KOPT-K1 (cell line): ENCODE data around the gene BCL2L11.

Source experiments
- H3K27ac ChIP-seq: fragments of 200-600 bp; sonication (generic); 2 replicates; pipeline ENCODE4 v1.5.1; 2016; ENCODE audit warnings: antibody characterized with exemption, mild to moderate bottlenecking, low read depth, low read length; ENCODE audit not compliant: poor library complexity, severe bottlenecking
- H3K36me3 ChIP-seq: fragments of 200-600 bp; sonication (generic); 2 replicates; pipeline ENCODE4 v1.5.1; 2017; ENCODE audit warnings: antibody characterized with exemption, mild to moderate bottlenecking, low read length, moderate library complexity; ENCODE audit not compliant: insufficient read depth
- H3K9me3 ChIP-seq: fragments of 200-600 bp; sonication (generic); 2 replicates; pipeline ENCODE4 v1.5.1; 2017; ENCODE audit warnings: antibody characterized with exemption, low read length, mild to moderate bottlenecking; ENCODE audit not compliant: insufficient read depth, poor library complexity, severe bottlenecking

The BCL2L11 gene

DNA sequence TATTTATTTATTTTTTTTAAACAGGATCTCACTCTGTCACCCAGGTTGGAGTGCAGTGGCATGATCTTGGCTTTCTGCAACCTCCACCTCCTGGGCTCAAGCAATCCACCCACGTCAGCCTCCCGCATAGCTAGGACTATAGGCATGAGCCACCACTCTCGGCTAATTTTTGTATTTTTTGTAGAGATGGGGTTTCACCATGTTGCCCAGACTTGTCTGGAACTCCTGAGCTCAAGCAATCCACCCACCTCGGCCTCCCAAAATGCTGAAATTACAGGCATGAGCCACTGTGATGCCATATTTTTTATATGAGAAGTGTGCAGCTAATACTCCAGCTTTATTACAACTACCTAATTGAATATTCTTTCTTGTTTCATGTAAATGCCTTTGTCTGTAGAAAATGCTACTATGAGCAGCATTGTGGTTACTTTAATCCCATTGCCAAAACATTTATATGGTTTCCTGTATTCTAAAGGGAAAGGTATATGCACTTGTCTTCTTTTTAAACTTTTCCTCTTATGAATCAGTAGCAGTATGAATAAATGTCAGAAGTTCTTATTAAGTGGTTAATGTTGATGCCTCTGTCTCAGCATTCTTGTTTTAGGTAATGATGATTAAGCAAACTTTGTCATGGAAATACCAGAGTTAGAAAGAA, 9.5 kb upstream of the BCL2L11 start:
- Histone ChIP-seq H3K36me3 (no peaks in the 10 kb centered on the region), H3K27ac (no peak overlapping the region), H3K9me3 (no peaks in the 10 kb centered on the region)

DNA sequence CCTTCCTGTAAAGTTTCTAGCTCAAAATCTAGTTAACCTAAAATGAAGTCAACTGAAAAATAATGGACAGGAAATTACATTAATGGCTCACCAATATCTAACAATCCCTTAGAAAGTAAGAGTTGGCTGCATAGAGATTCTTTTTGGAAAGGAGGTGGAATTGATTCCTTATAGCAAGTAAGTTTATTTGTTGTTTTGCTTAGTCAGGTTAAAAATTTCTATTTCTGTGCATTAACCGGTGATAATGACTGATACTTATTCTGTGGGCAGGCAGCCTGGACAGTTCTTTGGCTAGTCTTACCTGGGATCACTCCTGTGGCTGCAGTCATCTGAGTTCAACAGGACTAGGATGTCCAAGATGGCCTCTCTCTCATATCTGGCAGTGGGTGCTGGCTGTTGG, 6.9 kb upstream of the BCL2L11 start:
- no peak overlapping the region for H3K27ac ChIP-seq
- no peaks in the 10 kb centered on the region for H3K9me3 ChIP-seq
- no peaks in the 10 kb centered on the region for H3K36me3 ChIP-seq

DNA sequence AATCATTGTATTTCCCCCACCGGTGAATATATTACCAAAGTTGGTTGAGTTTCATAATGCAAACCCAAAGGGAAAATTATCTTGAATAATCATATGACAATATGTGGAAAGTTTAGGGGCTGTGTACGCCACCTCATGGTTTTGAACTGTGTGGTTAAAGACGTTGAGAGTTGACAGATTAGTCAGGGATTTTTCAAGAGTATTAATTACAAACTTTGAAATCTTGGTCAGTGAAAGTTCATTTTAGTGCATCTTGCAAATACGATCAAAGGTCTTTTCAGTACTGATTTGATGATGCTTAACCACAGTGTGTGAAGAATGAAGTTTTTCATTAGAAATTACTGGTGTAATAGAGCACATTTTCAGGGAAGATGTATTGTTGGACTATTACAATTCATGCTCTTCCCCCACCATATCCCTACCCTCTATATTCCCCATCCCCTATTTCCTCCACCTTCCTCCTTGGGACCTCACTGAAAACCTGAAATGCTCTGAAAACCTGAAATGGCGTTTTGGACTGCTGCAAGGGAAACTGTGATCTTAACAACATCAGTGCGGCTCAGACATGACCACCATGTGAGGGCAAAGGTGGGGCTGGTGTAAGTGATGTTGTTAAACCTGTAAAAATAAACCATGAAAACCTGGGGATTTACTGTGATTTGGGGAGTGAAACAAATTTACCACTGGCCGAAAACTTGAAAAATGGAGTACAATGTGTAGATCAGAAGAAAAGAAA, 4.5 kb upstream of the BCL2L11 start:
- no peaks in the 10 kb centered on the region for H3K36me3 ChIP-seq
- H3K27ac ChIP-seq: no peak overlapping the region
- H3K9me3 ChIP-seq: no peaks in the 10 kb centered on the region

DNA sequence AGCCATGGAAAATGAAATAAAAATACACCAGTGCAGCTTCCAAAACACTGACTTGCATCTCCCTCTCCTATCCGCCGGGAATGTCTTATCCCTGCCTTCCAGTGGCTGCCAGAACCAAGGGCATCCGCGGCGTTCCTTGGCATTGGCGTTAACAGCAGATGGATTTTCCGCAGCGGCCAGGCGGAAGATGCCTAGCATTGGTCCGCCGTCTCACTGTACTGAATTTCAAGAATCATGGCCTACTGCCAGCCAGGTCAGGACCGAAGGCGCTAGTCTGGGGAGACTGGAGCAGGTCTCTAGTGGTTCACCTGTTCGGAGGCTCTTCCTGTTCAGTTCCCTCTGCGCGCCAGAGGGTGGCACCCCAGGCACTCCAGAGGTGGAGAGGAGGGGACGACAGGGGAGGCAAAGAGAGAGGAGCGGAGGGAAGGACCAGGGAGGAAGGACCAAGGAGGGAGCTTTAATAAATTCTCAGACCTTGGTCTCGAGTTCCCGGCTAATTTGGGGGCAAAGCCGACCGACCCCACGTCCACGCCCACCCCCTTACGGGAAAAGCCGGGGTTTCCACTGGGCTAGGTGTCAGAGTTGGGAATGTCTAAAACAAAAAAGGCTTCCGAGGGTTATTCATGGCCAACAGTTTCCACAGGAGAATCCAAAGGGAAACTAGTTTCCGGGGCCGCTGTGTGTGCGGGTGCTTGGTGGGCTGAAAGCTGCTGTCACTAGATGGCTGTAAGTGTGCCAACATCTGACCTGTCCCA, 3.7 kb upstream of the BCL2L11 start:
- H3K27ac ChIP-seq: no peak overlapping the region
- no peaks in the 10 kb centered on the region for H3K9me3 ChIP-seq
- H3K36me3 ChIP-seq: no peaks in the 10 kb centered on the region

DNA sequence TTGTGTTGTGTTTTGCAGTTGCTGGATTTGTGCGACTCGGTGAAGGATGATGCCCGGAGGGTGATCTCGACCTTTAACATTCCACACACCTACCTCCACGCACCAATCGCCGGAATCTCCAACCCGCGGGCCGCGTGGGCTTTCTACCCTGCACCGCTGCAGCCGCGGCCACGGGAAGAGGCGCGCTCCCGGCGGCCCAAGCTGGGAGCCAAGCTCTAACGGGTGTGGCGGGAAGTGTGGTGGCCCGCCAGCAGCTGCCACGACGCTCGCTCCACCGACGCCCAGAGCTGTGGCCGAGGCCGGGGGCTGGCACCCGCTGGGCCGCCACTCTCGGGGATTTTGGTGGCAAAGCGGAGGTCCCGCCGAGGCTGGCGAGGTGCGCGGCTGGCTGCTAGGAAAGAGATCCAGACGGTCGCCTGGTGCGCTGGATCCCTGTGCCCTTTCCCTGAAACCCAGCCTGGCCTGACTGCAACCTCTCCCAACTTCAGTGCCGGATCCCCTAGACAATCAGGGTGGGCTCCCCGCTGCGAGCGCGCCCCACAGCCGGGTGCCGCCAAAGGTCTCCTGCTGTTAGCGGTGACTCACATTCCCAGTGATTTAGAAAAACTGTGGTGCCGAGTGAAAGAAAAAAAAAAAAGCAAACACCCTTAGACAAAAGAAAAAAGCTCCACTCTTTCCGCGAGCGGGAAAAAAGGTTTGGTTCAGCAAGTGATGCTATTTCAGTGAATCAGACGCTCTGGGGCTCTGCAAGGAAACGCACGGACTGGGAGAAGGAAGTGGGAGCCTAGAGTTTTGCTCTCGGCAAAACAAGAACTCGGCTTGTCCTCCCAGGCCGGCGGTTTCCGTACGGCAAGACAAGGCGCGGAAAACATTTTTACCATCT, 2.9 kb upstream of the BCL2L11 start:
- Histone ChIP-seq H3K36me3 (no peaks in the 10 kb centered on the region), H3K9me3 (no peaks in the 10 kb centered on the region), H3K27ac (no peak overlapping the region)

DNA sequence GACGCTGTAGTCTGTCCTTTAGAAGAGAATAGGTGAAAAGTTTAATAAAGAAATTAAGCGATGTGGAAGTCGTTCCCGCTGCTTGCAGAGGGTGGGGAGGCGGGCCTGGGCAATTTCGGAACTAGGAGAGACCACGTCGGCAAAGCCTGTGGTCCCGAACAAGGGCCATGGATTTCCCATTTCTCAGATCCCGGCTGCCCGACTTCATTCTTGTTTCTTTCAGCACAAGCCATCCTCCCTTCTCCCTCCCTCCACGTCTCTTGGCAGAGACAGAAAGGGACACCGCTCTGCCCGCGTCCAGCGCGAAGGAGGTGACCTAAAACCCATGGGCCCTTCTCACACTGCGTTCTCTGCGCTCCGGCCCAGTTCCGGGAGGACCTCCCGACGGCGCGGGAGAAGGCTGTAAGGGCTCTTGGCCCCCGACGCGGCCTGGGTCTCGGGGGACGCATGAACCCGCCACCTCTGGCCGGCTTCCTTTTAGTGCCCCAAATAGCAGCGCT, 2.2 kb upstream of the BCL2L11 start:
- Histone ChIP-seq H3K9me3 (no peaks in the 10 kb centered on the region), H3K27ac (no peak overlapping the region)

DNA sequence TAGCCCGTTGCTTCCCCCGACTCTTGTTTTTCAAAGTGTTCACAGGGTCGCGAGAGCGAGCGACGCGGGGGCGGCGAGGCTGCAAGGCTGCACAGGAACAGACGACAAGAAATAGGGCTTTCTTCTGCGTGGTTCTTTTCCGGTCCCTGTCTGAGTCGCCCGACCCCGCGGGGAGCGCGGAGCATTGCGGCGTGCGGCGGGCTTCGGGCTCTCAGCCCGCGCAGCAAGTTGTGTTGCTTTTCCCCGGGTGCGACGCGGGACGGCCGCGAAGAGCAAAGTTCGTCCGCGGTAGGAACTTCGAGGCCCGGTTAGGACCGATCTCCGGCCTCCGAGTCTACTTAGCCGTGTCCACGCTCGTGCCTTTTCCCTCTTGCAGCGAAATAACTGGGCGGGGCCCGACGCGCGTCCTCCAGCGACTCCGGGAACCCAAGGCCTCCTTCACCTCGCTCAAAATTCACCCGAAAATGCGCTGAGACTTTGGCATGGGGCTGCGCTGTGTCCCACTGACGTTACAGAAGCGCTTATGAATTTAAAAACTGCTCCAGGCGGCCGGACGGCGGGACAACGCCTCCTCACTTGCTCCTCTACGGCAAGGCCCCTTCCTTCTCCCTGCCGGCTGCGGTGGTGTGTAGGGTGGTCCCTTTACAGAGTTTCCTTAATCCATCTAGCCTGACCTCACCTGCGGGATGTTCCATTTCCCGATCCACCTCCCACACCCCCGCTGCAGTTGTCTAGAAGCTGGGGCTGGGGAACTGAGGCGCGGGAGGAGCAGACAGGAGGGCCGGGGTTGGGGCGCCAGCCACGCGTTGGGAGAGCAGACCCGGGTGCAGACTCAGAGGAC, 1.5 kb upstream of the BCL2L11 start:
- peaks cover 6% of the 10 kb centered on the region for H3K36me3 ChIP-seq
- no peaks in the 10 kb centered on the region for H3K9me3 ChIP-seq
- H3K27ac ChIP-seq: no peak overlapping the region

More for the DNA sequence above, 2.2 kb upstream of the BCL2L11 start:
- H3K36me3 ChIP-seq: no peaks in the 10 kb centered on the region

DNA sequence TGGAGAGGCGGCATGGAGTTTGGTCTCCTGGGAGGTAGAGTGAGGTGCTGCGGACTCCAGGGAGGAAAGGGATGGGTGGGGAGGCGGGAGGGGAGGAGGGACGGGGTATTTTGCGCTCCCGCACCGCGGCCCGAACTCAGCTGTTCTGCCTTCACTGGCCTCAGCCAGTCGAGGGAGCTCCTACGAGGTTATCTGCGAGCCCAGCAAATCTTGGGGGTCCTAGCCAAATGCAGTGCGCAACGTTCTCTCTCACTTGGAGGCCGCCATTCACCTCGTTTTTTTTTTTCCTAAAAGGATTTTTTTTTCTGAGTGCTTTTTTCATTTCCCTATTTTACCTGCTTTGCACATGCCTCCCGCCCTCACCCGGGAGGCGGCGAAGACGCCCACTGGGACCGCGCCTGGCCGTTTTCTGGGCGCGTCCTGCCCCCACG, 877 bp upstream of the BCL2L11 start:
- Histone ChIP-seq H3K27ac (no peak overlapping the region), H3K9me3 (no peaks in the 10 kb centered on the region), H3K36me3 (peaks cover 13% of the 10 kb centered on the region)

DNA sequence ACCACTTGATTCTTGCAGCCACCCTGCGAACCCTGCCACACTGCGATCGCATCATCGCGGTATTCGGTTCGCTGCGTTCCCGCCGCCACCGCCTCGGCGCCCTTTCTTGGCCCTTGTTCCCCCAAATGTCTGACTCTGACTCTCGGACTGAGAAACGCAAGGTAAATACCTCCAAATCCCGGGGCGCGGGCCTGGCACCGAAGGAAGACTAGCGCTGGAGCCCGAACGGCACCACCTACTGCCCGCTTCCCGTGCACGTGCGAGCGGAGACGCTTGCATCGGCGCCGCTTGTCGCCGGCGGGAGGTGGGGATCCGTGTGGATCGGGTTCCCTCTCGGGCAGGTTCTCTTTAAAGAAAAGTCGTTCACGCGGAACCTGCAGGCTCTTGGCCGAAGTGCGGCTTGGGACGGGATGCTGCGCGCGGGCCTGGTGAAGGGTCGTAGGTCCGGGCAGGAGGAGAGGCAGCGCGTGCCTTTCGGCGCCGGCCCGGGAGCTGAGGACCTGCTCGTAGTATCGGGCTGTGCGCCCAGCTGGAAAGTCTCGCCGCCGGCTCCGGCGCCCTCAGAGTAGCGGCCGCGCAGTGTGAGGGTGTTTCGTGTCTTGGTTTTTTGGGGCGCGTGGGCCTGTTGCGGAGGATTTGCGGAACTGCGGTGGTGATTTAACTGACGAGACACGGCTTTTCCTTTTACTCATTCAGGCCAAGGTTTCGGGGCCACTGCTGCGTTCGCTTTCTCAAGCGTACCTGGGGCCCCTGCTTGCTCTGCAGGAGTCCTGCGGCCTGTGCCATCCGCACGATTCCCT, 514 bp downstream of the BCL2L11 start:
- Histone ChIP-seq H3K27ac (peak overlapping the region; percentile 50), H3K9me3 (no peaks in the 10 kb centered on the region), H3K36me3 (peaks cover 27% of the 10 kb centered on the region)

DNA sequence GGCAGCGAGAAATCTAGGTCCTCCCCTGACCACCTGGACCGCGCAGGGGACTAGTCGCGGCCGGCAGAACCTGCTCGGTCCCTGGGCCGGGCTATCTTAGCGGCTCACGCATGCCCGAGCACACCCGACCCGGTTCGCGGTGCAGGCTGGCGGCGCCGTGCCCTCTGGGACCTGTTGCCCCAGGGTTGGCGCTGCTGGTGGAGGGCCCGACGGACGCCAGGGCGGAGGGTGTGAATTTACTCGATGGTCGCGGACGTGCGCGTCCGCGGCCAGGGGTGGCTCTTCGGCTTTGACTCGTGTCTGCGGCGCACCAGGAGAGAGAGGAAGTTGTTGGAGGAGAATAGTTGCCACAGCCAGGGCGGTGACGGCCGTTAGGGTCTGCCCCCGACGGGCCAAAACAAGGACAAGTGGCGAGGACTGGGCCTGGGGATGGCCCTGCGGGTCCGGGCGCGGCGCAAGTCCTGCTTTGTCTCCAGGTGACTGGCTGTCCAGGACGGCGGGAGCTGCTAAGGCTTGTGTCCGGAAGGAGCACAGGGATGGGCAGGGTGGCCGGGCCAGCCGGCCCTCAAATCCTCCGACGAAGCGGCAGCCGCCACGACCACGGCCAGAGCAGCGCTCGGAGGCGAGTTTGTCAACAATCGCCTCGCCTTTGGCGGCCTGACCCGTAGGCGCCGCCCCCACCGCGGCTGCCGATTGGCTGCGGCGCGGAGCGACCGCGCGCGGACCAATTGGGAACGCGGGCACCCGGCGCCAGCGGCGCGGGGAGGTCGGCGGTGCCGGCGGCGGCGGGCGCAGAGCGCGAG, 1.3 kb downstream of the BCL2L11 start:
- Histone ChIP-seq H3K36me3 (peaks cover 27% of the 10 kb centered on the region), H3K27ac (peak overlapping the region; percentile 50), H3K9me3 (no peaks in the 10 kb centered on the region)

DNA sequence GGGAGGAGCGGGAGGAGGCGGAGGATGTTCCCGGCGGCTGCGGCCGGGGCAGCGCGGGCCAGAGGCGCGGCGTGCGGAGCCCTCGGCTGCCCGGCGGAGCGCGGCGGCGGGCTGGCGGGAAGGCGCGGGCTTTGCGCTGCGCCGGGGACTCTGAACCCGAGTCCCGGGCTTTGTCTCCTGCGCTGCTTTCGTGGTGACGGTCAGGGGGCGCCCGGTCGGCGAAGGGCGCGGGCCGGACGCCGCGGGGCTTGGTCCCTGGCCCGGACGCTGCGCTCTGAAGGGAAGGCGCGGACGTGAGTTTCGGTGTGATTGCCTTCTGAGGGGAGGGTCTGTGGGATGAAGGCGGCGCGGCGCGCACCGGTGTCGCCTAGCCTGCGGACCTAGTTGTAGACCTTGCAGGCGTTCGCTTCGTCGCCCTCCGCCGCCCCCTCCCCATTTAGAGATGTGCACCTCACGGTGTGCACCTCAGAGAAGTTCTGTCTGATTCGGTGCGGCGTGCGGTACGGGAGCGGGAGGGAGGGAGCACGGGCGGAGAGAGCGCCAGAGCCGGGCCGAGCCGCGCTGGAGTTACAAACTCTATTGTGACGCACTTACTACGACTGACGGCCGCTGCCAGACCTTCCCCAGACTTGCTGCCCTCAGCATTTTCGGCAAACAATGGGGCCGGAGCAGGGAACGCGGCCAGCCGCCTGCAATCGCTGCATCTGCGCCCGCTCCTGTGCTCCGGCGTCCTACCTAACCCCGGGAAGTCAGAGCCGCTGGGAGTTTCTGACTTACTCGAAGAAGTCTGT, 2.1 kb downstream of the BCL2L11 start:
- Histone ChIP-seq H3K27ac (no peak overlapping the region), H3K9me3 (no peaks in the 10 kb centered on the region), H3K36me3 (peaks cover 32% of the 10 kb centered on the region)

DNA sequence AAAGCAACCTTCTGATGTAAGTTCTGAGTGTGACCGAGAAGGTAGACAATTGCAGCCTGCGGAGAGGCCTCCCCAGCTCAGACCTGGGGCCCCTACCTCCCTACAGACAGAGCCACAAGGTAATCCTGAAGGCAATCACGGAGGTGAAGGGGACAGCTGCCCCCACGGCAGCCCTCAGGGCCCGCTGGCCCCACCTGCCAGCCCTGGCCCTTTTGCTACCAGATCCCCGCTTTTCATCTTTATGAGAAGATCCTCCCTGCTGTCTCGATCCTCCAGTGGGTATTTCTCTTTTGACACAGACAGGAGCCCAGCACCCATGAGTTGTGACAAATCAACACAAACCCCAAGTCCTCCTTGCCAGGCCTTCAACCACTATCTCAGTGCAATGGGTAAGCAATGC, 3.0 kb downstream of the BCL2L11 start:
- H3K36me3 ChIP-seq: peaks cover 40% of the 10 kb centered on the region
- H3K9me3 ChIP-seq: no peaks in the 10 kb centered on the region
- no peak overlapping the region for H3K27ac ChIP-seq
